Glutamatergic neuron (in vitro differentiated cells): ENCODE data around the gene MAN1A1. TPM values are rescaled to one million over a fixed set of nuclear protein-coding genes. Genes with fewer than 3 reads are reported as not detected.

ENCODE experiments used
- DNase-seq: peaks from one replicate; pipeline ENCODE4 v3.0.0; 2022
- H3K27ac Mint-ChIP-seq: one replicate; pipeline ENCODE4 v1.8.0; 2020; ENCODE audit warnings: mild to moderate bottlenecking, mixed read lengths, inconsistent platforms; ENCODE audit not compliant: unreplicated experiment
- H3K27me3 Mint-ChIP-seq: one replicate; pipeline ENCODE4 v1.8.0; 2020; ENCODE audit warnings: mild to moderate bottlenecking, moderate library complexity, mixed read lengths, inconsistent platforms; ENCODE audit not compliant: unreplicated experiment
- H3K36me3 Mint-ChIP-seq: one replicate; pipeline ENCODE4 v1.8.0; 2020; ENCODE audit warnings: mild to moderate bottlenecking, mixed read lengths, inconsistent platforms; ENCODE audit not compliant: unreplicated experiment
- H3K4me1 Mint-ChIP-seq: one replicate; pipeline ENCODE4 v1.8.0; 2020; ENCODE audit warnings: mild to moderate bottlenecking, low read depth, mixed read lengths, inconsistent platforms; ENCODE audit not compliant: unreplicated experiment
- H3K4me3 Mint-ChIP-seq: one replicate; pipeline ENCODE4 v1.8.0; 2020; ENCODE audit warnings: mild to moderate bottlenecking, mixed read lengths, inconsistent platforms; ENCODE audit not compliant: unreplicated experiment
- H3K9me3 Mint-ChIP-seq: one replicate; pipeline ENCODE4 v1.8.0; 2020; ENCODE audit warnings: mild to moderate bottlenecking, moderate library complexity, mixed read lengths, inconsistent platforms; ENCODE audit not compliant: unreplicated experiment
- CTCF ChIP-seq: fragments of 200-600 bp; sonication (generic); IDR thresholded peaks from one replicate; pipeline ENCODE4 v1.5.0; 2021; ENCODE audit not compliant: partially characterized antibody, unreplicated experiment
- total RNA-seq: library from RNA; stranded (reverse); fragmentation: NEBNext Ultra II Directional; extraction: Animal tissue kit (Norgen Biotek cat#: 25700); gene quantifications from one replicate; pipeline ENCODE4 v1.2.1, GENCODE V29; 2021; ENCODE audit not compliant: unreplicated experiment

MAN1A1 gene
- total RNA-seq, 1 donor from 2014 or later: 10.5 TPM

GRCh38 chr6:119205911-119206618, 143.5 kb downstream of the MAN1A1 start:
- Mint-ChIP-seq H3K27ac (no peak overlapping the region), H3K4me3 (no peak overlapping the region), H3K9me3 (peaks cover 2% of the 10 kb centered on the region), H3K27me3 (peaks cover 2% of the 10 kb centered on the region), H3K4me1 (peaks cover 35% of the 10 kb centered on the region), H3K36me3 (peaks cover 6% of the 10 kb centered on the region)
- no peak for DNase-seq
- no peak for TF ChIP-seq CTCF

- peaks cover 2% of the 10 kb centered on the region for H3K9me3 Mint-ChIP-seq
- no peak for DNase-seq
- H3K27ac Mint-ChIP-seq: no peak overlapping the region
- no peak for TF ChIP-seq CTCF
- peaks cover 6% of the 10 kb centered on the region for H3K36me3 Mint-ChIP-seq
- H3K4me3 Mint-ChIP-seq: no peak overlapping the region
- peaks cover 2% of the 10 kb centered on the region for H3K27me3 Mint-ChIP-seq
- peaks cover 31% of the 10 kb centered on the region for H3K4me1 Mint-ChIP-seq
Measured at GRCh38 chr6:119204719-119205118, 144.8 kb downstream of the MAN1A1 start.

- TF ChIP-seq CTCF: no peak
- H3K9me3 Mint-ChIP-seq: peaks cover 3% of the 10 kb centered on the region
Measured at GRCh38 chr6:119201480-119201879, 148.1 kb downstream of the MAN1A1 start.

GRCh38 chr6:119200512-119201175, 148.9 kb downstream of the MAN1A1 start:
- peaks cover 3% of the 10 kb centered on the region for H3K9me3 Mint-ChIP-seq
- no peak for DNase-seq
- peaks cover 6% of the 10 kb centered on the region for H3K36me3 Mint-ChIP-seq
- peaks cover 2% of the 10 kb centered on the region for H3K27me3 Mint-ChIP-seq
- peaks cover 17% of the 10 kb centered on the region for H3K4me1 Mint-ChIP-seq
- H3K27ac Mint-ChIP-seq: no peak overlapping the region
- no peak for TF ChIP-seq CTCF
- no peak overlapping the region for H3K4me3 Mint-ChIP-seq

More at GRCh38 chr6:119201480-119201879, 148.1 kb downstream of the MAN1A1 start:
- peaks cover 6% of the 10 kb centered on the region for H3K36me3 Mint-ChIP-seq
- H3K4me3 Mint-ChIP-seq: no peak overlapping the region
- DNase-seq: no peak
- H3K27ac Mint-ChIP-seq: no peak overlapping the region
- peaks cover 2% of the 10 kb centered on the region for H3K27me3 Mint-ChIP-seq
- H3K4me1 Mint-ChIP-seq: peaks cover 19% of the 10 kb centered on the region

- H3K9me3 Mint-ChIP-seq: peaks cover 6% of the 10 kb centered on the region
- peaks cover 11% of the 10 kb centered on the region for H3K4me1 Mint-ChIP-seq
- no peak for DNase-seq
- TF ChIP-seq CTCF: no peak
- H3K4me3 Mint-ChIP-seq: no peak overlapping the region
- no peaks in the 10 kb centered on the region for H3K27me3 Mint-ChIP-seq
- H3K27ac Mint-ChIP-seq: no peak overlapping the region
- H3K36me3 Mint-ChIP-seq: no peaks in the 10 kb centered on the region
Measured at GRCh38 chr6:119197271-119197670, 152.3 kb downstream of the MAN1A1 start.
